Fibroblast of the aortic adventitia (primary cell): Measurements from ENCODE around the gene ATP6V0B. TPM values are rescaled to one million over a fixed set of nuclear protein-coding genes. Genes with fewer than 3 reads are reported as not detected.
A peak's percentile ranks its signal among the peaks of the same experiment; 100 is the strongest.

Experiments used
- DNase-seq: peaks from one replicate; pipeline ENCODE4 v3.0.0-alpha.2; 2010; ENCODE audit warnings: low read depth
- H3K4me3 ChIP-seq: 2 replicates; pipeline ENCODE4 v1.5.1; 2011; ENCODE audit warnings: low read depth, mild to moderate bottlenecking, control low read depth, low read length, moderate library complexity
- total RNA-seq: library from RNA; depleted of rRNA; stranded (reverse); fragments of >200 nt; gene quantifications from 2 replicates; pipeline ENCODE4 v1.2.3, GENCODE V29; 2012; ENCODE audit warnings: low replicate concordance
- TF ChIP-seq, protein P1 (sequence below): IDR thresholded peaks from 2 replicates; pipeline ENCODE4 v1.5.1; 2011; ENCODE audit warnings: mild to moderate bottlenecking, low read length, control low read depth, inconsistent platforms; ENCODE audit not compliant: insufficient read depth

Gene ATP6V0B
- total RNA-seq, 1 donor, result 53.1 TPM

DNA sequence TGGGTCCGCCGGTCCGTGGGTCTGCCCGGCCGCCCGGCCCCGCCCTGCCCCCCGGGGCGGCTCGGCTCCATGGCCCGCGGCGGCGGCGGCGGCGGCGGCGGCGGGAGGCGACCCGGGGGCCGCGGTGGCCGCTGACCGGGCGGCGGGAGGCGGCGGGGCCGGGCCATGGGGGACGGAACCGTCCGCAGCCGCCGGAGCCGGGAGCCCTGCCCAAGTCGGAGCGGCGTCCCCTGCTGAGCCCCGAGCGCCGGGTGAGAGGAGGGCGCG lies 4.4 kb downstream of the ATP6V0B start:
- peak overlapping the region; percentile 74 for H3K4me3 ChIP-seq
- TF ChIP-seq, protein P1, sequence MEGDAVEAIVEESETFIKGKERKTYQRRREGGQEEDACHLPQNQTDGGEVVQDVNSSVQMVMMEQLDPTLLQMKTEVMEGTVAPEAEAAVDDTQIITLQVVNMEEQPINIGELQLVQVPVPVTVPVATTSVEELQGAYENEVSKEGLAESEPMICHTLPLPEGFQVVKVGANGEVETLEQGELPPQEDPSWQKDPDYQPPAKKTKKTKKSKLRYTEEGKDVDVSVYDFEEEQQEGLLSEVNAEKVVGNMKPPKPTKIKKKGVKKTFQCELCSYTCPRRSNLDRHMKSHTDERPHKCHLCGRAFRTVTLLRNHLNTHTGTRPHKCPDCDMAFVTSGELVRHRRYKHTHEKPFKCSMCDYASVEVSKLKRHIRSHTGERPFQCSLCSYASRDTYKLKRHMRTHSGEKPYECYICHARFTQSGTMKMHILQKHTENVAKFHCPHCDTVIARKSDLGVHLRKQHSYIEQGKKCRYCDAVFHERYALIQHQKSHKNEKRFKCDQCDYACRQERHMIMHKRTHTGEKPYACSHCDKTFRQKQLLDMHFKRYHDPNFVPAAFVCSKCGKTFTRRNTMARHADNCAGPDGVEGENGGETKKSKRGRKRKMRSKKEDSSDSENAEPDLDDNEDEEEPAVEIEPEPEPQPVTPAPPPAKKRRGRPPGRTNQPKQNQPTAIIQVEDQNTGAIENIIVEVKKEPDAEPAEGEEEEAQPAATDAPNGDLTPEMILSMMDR, result no peak

GRCh38 chr1:43979528-43980254 lies 4.9 kb downstream of the ATP6V0B start:
- TF ChIP-seq, protein P1, result no peak
- DNase-seq, result peak; percentile 52
- peak overlapping the region; percentile 74 for H3K4me3 ChIP-seq

More for the DNA sequence above, 4.4 kb downstream of the ATP6V0B start:
- no peak for DNase-seq

DNA sequence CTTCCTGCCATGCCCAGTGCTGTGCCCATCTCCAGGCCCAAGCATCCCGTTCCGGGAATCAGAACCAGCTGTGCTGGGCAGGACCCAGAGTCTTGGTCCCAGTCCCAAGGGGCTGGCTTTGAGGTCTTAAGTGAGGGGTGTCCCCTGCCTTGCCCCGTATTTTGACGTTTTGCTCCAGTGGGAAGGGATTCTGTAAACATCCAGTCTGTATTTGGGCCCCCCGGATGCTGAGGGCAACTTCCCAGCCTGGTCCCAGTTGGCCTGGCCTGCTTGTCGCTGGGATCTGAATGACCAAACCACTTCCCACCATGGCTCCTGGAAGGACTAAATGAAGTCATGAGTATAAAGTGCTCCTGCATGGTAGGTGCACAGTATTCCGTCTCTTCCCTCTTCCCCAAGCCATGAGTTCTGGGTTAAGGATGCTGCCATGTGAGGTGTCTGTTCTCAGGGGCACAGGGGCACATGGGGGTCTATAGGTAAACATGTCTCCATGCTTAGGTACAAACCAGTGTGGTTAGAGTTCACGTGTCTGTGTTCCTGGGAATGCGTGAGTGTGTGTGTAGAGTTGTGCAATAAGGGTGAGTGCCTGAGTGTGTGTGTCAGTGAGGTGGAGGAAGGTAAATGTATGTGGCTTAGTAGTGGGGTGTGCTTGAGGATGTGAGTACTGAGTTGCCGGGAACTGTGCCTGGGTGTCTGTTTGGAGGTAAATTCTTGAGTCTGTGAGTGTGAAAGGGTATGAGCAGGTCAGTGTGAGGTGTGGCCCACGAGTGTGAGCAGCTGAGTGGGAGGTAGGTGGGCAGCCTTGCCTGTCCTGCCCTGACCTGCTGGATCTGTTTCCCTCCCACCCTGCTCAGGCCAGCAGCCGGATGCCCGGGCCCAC lies 5.7 kb downstream of the ATP6V0B start:
- H3K4me3 ChIP-seq, result peak overlapping the region; percentile 74
- TF ChIP-seq, protein P1, result no peak
- peak; percentile 32 for DNase-seq

- TF ChIP-seq, protein P1, result no peak
- no peak for DNase-seq
- H3K4me3 ChIP-seq, result no peak overlapping the region
Measured at GRCh38 chr1:43981135-43981491, 6.4 kb downstream of the ATP6V0B start.

DNA sequence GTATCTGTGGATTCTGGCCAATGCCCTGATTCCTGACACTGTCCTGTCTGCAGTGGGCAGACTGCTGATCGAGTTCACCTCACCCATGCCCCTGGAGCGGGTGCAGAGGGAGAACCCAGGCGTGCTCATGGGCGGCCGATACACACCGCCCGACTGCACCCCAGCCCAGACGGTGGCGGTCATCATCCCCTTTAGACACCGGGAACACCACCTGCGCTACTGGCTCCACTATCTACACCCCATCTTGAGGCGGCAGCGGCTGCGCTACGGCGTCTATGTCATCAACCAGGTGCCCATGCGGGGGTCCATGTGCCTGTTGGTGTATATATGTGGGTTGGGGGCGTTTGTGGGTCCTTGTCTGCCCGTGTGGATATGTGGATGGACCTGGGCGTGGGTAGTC lies 6.9 kb downstream of the ATP6V0B start:
- no peak overlapping the region for H3K4me3 ChIP-seq
- no peak for DNase-seq
- TF ChIP-seq, protein P1, result no peak

- DNase-seq, result no peak
- TF ChIP-seq, protein P1, result no peak
- no peak overlapping the region for H3K4me3 ChIP-seq
Measured at GRCh38 chr1:43982241-43982640, 7.5 kb downstream of the ATP6V0B start.

- TF ChIP-seq, protein P1, result no peak
- no peak overlapping the region for H3K4me3 ChIP-seq
- no peak for DNase-seq
Measured at GRCh38 chr1:43982808-43983207, 8.0 kb downstream of the ATP6V0B start.
